Umbilical cord (tissue), 2 donors: ENCODE data around the gene NCOA6. TPM values are rescaled to one million over a fixed set of nuclear protein-coding genes. Genes with fewer than 3 reads are reported as not detected.
"Not testable (repeated sequence)": the region's sequence is repeated elsewhere in the genome, so short reads cannot be mapped to it uniquely, and the experiment has no call there.

Source experiments
- DNase-seq: peaks from one replicate; pipeline ENCODE4 v3.0.0-alpha.2; 2015; ENCODE audit warnings: low spot score
- total RNA-seq: library from RNA; depleted of rRNA; stranded (reverse); fragments of >200 nt; gene quantifications from one replicate; pipeline ENCODE4 v1.2.3, GENCODE V29; 2014; ENCODE audit warnings: low replicate concordance; ENCODE audit not compliant: insufficient read depth

Gene NCOA6
- total RNA-seq, 1 donor from 2014 or later: 10.8 TPM

DNA sequence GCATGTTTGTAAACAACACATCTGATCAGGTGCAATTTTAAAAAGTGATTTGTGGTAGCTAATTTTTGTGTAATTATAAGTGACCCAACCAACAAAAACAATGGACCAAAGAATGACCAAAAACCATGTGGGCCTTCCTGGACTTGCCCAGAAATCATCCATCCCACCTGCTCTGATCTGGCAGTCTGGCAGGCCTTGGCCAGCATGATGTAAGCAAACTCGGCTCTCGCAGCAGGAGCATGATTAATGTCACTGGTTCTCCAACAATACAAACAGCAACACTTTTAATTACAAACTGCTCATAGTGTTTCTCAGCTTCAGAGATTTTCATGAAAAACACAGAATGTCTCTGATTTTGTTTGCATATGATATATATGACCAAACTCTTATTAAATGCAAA, 105.2 kb downstream of the NCOA6 start:
- DNase-seq: no peak

- not testable (repeated sequence) for DNase-seq
Measured at GRCh38 chr20:34719242-34720017, 106.0 kb downstream of the NCOA6 start.

DNA sequence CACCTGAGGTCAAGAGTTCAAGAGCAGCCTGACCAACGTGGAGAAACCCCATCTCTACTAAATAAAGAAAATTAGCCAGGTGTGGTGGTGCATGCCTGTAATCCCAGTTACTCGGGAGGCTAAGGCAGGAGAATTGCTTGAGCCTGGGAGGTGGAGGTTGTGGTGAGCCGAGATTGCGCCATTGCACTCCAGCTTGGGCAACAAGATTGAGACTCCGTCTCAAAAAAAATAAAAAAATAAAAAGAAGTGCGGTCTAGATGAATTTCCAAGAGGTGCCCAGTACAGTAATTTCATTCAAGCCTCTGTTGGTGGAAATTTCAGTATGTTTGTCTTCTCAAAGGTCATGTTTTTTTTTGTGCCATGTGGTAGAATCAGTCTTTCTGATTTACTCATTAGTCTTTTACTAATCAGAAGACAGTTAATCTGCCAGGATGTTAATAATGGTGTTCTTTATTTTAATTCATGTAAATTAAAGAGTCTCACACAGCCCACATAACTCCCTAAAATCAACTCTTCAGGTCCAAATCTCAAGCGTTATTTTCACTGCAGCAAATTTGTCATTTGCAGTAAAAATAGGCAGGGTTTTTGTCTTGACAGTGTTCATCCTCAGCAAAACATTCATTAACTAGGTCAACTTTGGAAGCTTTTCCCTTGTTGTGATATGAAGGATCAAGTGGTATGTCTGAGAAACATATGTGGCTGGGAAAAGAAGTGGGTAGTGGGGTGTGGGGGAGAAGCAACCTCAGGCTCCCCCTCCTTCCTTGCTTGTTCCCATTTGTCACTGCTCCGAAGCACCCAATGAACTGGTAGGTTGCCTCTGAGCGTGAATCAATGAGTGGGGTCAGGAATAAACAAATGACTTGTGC, 108.0 kb downstream of the NCOA6 start:
- DNase-seq: no peak

DNA sequence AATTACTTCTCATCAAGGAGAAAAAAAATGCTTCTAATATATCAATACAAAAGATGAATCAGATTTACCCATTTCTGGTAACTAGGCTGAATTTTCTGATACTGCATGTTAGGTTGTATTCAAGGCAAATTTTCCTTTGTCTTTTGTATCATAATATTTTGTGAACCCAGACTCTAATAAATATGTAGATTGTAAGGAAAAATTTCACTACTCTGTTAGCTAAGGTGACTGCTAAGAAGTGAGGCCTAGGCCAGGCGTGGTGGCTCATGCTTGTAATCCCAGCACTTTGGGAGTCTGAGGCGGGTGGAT, 108.6 kb downstream of the NCOA6 start:
- no peak for DNase-seq

GRCh38 chr20:34715384-34715783, 110.1 kb downstream of the NCOA6 start:
- DNase-seq: no peak

DNA sequence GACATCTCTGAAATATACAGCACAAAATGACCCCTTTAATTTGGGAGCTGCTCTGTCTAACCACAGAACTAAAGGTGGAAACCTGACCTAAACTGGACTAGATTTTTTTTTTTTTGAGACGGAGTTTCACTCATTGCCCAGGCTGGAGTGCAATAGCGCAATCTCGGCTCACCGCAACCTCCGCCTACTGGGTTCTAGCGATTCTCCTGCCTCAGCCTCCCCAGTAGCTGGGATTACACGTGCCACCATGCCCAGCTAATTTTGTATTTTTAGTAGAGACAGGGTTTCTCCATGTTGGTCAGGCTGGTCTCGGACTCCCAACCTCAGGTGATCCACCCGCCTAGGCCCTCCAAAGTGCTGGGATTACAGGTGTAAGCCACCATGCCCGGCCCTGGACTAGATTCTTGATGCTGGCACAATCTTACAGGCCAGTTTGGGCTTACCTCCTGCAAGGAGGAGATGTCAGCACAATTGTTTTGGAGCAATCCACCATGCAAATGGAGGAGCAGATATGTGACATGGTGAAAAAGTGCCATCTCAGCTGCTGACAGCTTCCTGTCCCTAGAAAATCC, 111.4 kb downstream of the NCOA6 start:
- DNase-seq: not testable (repeated sequence)

- DNase-seq: peak; percentile 97
Measured at GRCh38 chr20:34713194-34713943, 112.1 kb downstream of the NCOA6 start.

DNA sequence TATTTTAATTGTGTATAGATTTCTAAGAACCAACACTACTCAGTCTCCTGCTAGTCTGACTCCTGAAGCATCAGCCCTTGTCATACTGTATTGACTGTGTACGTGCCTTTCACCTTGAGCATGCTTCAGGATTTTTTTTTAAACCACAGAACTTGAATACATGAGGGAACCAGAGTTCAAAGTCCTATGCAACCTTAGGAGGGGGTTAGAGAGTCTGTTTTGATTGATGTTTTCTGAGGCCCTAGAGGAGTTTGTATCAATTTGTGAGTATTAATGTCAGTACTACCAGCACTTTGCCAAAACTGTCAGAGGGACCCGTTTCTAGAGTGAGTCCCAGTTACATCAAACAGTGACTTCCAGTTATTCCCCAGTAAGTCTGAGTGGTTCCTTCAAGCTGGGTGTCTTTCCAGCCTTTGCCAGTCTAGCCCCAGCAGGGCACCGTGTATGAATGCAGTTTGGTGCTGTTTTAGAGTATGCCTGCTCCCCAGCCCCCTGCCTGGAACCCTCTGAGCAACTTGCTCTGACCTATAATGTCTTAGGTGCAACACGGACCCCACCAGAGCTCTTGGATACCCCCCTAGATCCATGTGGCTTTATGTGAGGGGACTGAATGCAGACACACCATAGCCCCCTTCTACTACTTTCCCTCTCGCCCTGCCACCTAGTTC, 112.8 kb downstream of the NCOA6 start:
- no peak for DNase-seq

- DNase-seq: no peak
Measured at GRCh38 chr20:34711813-34712430, 113.5 kb downstream of the NCOA6 start.

DNA sequence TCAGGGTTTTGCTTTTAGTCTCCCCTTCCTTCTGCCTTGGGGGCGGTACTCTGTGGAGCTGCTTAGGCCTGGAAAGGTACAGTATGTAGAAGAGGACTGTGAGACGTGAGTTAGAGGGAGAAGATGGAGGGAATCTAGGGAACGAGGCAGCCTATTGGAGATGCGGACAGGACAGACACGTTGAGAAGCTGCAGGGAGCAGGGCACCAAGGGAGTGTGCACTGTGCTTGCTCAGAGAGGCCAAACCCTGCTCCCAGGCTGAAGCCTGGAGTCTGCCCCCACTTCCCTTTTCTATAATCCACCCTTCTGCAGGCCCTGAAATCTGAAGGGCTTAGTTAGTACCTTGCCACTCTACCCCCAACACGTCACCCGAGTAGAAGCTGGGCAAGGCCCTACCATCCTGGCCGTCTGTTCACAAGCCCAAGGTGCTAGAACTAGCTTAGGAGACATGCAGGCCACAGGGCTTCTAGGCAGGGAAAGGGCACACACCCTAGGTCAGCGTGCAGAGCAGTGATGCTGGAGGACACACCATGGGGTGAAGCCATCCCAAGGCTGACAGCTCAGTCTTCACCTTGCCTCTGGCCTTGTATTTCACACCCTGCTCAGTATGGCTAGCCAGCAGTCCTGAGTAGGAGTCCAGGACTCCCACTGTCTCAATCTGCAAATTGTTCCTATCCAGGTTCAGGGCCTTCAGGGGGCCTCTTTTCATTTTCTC, 114.4 kb downstream of the NCOA6 start:
- no peak for DNase-seq

- DNase-seq: no peak
Measured at GRCh38 chr20:34710568-34710839, 114.9 kb downstream of the NCOA6 start.

DNA sequence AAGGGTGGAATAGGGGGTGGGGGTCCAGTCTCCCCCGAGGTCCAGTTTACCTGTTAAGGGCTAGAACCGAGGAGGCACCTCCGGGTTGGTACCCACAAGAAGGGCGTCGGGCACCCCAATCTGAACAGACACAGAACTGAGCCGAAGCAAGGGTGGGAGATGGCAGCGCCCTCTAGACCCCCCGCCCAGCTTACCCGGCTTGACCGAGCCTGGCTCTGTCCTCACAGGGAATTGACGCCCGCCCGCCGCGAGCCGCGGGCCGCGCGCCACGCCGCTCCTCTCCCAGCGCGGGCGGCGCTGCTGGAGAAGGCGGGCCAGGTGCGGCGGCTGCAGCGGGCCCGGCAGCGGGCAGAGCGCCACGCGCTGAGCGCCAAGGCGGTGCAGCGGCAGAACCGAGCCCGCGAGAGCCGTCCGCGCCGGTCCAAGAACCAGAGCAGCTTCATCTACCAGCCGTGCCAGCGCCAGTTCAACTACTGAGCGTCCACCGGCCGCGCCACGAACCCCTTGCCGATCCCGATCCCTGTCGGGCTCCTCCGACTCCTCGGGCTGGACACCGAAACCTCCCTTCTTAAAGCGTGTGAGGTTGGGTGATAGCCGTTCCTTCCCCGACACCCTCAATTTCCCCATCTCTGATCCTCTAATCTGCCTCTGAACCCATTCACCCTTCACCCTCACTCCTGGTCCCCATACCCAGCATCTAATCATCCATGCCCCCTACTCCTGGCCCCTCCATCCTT, 115.5 kb downstream of the NCOA6 start:
- no peak for DNase-seq

DNA sequence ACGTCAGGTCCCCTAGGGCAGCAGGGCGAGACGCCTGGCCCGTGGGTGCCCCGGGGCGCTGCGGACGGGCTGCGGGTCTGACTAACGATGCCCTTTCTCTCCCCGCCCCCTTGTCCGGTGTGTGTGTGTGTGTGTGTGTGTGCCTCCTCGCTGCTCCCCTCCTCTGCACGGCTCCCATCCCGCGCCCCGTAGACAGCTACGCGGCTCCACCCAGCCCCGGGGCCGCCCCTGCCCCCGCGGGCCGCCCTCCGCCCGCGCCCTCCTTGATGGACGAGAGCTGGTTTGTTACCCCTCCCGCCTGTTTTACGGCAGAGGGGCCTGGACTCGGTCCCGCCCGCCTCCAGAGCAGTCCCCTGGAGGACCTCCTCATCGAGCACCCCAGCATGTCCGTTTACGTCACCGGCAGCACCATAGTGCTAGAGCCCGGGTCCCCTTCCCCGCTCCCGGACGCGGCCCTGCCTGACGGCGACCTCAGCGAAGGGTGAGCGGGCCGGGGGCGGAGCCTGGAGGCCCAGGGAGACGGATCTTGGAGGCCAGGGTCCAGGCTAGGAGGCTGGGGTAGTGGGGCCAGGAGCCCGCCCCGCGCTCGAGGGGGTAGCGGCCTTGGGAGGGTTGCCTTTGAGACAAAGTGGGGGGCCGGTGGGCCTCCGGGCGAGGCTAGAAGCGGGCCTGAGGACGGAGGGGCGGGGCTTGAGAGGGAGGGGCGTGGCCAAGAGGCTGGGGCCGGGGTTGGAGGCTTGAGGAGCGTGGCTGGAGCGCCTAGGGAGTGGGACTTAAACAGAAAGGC, 116.2 kb downstream of the NCOA6 start:
- peak; percentile 87 for DNase-seq

- peak; percentile 41 for DNase-seq
Measured at GRCh38 chr20:34708621-34709043, 116.8 kb downstream of the NCOA6 start.

GRCh38 chr20:34706912-34707784, 118.3 kb downstream of the NCOA6 start:
- DNase-seq: no peak

DNA sequence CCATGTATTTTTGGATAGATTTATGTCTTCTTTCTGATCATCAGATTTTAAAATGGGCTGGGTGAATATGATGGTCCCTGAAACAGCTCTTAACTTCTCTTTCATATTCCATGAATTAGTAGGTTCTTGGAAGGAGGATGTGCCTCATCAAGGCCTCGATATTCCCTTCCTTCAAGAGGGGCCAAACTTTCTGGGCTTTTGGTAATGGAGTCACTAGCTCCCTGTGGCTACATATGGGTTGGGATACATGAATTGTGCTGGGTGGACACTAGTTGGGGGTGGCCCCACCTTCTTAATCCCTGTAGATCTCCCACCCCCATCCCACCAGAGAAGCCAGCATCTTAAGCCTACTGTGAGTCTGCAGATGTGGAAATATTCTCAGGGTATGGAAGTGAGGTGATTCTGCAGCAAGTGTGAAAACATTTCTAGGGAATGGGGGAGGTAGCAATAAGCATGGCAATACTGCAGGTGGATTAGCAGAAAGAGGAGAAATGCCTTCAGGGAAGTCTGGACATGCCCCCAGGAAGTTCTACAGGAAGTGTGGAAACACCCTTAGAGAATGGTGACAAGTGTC, 119.1 kb downstream of the NCOA6 start:
- no peak for DNase-seq
